Adrenal gland (tissue), 12 donors: ENCODE data around the gene BORCS6. TPM values are rescaled to one million over a fixed set of nuclear protein-coding genes. Genes with fewer than 3 reads are reported as not detected.
A peak's percentile ranks its signal among the peaks of the same experiment; 100 is the strongest.

Experiments used
- DNase-seq, 7 donors: peaks; one replicate each; pipeline ENCODE4 v3.0.0-alpha.2; 2019 to 2020
- H3K27ac ChIP-seq, 5 donors: fragments of 200-600 bp; sonication (generic) in 4 of 5; 1 replicate in 3 of 5; 2 replicates in 2 of 5; pipeline versions ENCODE4 v1.5.1 to v1.8.0; 2016 to 2020; ENCODE audit warnings: mild to moderate bottlenecking in 1 of 5
- H3K27me3 ChIP-seq: fragments of 200-600 bp; 2 replicates; pipeline ENCODE4 v1.8.0; 2021
- H3K36me3 ChIP-seq, 2 donors: fragments of 200-600 bp; replicated peaks in 1 of 2; 1 replicate in 1 of 2; 2 replicates in 1 of 2; pipeline versions ENCODE4 v1.5.1 to v1.8.0; 2018 to 2022
- H3K4me1 ChIP-seq, 2 donors: fragments of 200-600 bp; replicated peaks in 1 of 2; 1 replicate in 1 of 2; 2 replicates in 1 of 2; pipeline versions ENCODE4 v1.5.1 to v1.8.0; 2018 to 2021
- H3K4me3 ChIP-seq, 4 donors: fragments of 200-600 bp; sonication (generic) in 3 of 4; one replicate each; pipeline ENCODE4 v1.5.1; 2016 to 2018
- H3K9me3 ChIP-seq, 3 donors: fragments of 200-600 bp; sonication (generic) in 1 of 3; replicated peaks in 1 of 3; 1 replicate in 2 of 3; 2 replicates in 1 of 3; pipeline versions ENCODE4 v1.5.1 to v1.8.0; 2016 to 2021
- CTCF ChIP-seq, 6 experiments: fragments of 450-650 bp in 4 of 6; fragments of 200-600 bp in 2 of 6; sonication (generic) in 1 of 6; IDR thresholded peaks; 1 replicate in 5 of 6; 2 replicates in 1 of 6; pipeline versions ENCODE4 v1.5.1 to v1.8.0; 2016 to 2021; ENCODE audit warnings: antibody characterized with exemption in 6 of 6, mild to moderate bottlenecking in 2 of 6, moderate library complexity in 1 of 6
- POLR2A ChIP-seq, 2 donors: fragments of 450-650 bp; IDR thresholded peaks; one replicate each; pipeline ENCODE4 v1.6.1; 2017; ENCODE audit warnings: antibody characterized with exemption in 2 of 2, mild to moderate bottlenecking in 2 of 2, moderate library complexity in 1 of 2
- WGBS, 4 donors: extraction: QIAGEN DNeasy Blood & Tissue Kit in 2 of 4; methylation state at CpG; one replicate each; pipeline versions ENCODE4 v1.1.5 to v1.1.7; 2013 to 2017; 5-methylcytosine and 5-hydroxymethylcytosine counted together
- intact Hi-C, 2 donors: fragments of 100-400 bp; cut with DNase I; formaldehyde crosslinking; loops; one replicate each; pipeline versions ENCODE4 v1.14.1 to v1.15.0; 2022 to 2023
- polyA plus RNA-seq, 3 donors: library from polyadenylated mRNA; stranded (reverse); fragments of 200-250 nt in 2 of 3; fragments of 350-450 nt in 1 of 3; fragmentation: Illumina TruSeq in 1 of 3; extraction: RNeasy Lipid Tissue Mini Kit (QIAGEN cat#74804) in 1 of 3; gene quantifications; one replicate each; pipeline ENCODE4 v1.2.3, GENCODE V29; 2013 to 2014
- total RNA-seq, 9 donors: library from RNA; depleted of rRNA in 4 of 9; stranded (reverse); fragments of >200 nt in 4 of 9; fragments of 120-200 nt in 1 of 9; fragmentation: NEBNext Ultra II Directional in 1 of 9; extraction: Animal tissue kit (Norgen Biotek cat#: 25700) in 1 of 9; gene quantifications; one replicate each; pipeline versions ENCODE4 v1.1.0 to v1.2.4, GENCODE V29; 2013 to 2023
- donor health status: healthy with polysubstance abuse.
- donor health status: Bipolar disorder and iron deficiency.
- donor health status: DM: yes; HTN: yes; CAD: no.
- donor health status: DM: no; HTN: no; CAD: no.
- donor health status: DM: no; HTN: no; CAD: no.
- donor health status: DM: yes; HTN: yes; CAD: no.

The BORCS6 gene
- total and polyA plus RNA-seq, 12 donors, result 3.3 to 29.7 (median 12.3) TPM

GRCh38 chr17:8162997-8163977, 26.7 kb downstream of the BORCS6 start:
- Histone ChIP-seq H3K4me3 (peak overlapping the region in 2 of 4 donors; percentile 98 to 100), H3K27ac (peak overlapping the region; percentile 94 to 100 (median 99)), H3K4me1 (peaks cover 31 to 48% of the 10 kb centered on the region in 2 donors), H3K36me3 (peaks cover 0 to 20% of the 10 kb centered on the region in 2 donors), H3K27me3 (no peaks in the 10 kb centered on the region), H3K9me3 (no peaks in the 10 kb centered on the region)
- WGBS, 4 donors, result 11 to 35% (median 12%) methylated on average over 12 to 54 of the region's 55 CpGs
- peak in 6 of 7 donors; percentile 45 to 67 (median 60) for DNase-seq
- TF ChIP-seq CTCF (IDR thresholded peaks at IDR 0.05) (no peak), POLR2A (IDR thresholded peaks at IDR 0.05) (no peak)
- intact Hi-C loops, result no loop called here

- peak; percentile 75 to 87 (median 82) for DNase-seq
- peak within 1 kb of the TSS; percentile 88 to 100 (median 98) for H3K4me3 ChIP-seq
- no peaks in the 10 kb centered on the region for H3K9me3 ChIP-seq
- peaks cover 0 to 20% of the 10 kb centered on the region in 2 donors for H3K36me3 ChIP-seq
- no peaks in the 10 kb centered on the region for H3K27me3 ChIP-seq
- TF ChIP-seq POLR2A (IDR thresholded peaks at IDR 0.05), result peak; percentile 76 to 79
- TF ChIP-seq CTCF (IDR thresholded peaks at IDR 0.05), result peak in 4 of 6 experiments; percentile 14 to 23 (median 21)
- intact Hi-C loops, result no loop called here
- peak within 1 kb of the TSS; percentile 97 to 100 (median 99) for H3K27ac ChIP-seq
- WGBS, 4 donors, result 0% methylated on average over 2 to 75 of the region's 75 CpGs
- H3K4me1 ChIP-seq, result peaks cover 31 to 48% of the 10 kb centered on the region in 2 donors
These were observed 27.6 kb downstream of the BORCS6 start, which contains the start of gene VAMP2 for GRCh38 chr17:8162233-8162996. TSS of gene VAMP2 (minus strand) at chr17:8162948. CDS start at chr17:8162879, 69 bp downstream.

- WGBS, 4 donors, result 45 to 70% (median 48%) methylated on average over 7 to 19 of the region's 19 CpGs
- intact Hi-C loops, result no loop called here
- peak overlapping the region; percentile 97 to 100 (median 99) for H3K27ac ChIP-seq
- no peaks in the 10 kb centered on the region for H3K9me3 ChIP-seq
- no peak for TF ChIP-seq CTCF (IDR thresholded peaks at IDR 0.05)
- no peak for TF ChIP-seq POLR2A (IDR thresholded peaks at IDR 0.05)
- no peaks in the 10 kb centered on the region for H3K27me3 ChIP-seq
- DNase-seq, result peak in 4 of 7 donors; percentile 26 to 46 (median 42)
- peak overlapping the region; percentile 88 to 100 (median 98) for H3K4me3 ChIP-seq
- peaks cover 0 to 20% of the 10 kb centered on the region in 2 donors for H3K36me3 ChIP-seq
- H3K4me1 ChIP-seq, result peaks cover 36 to 48% of the 10 kb centered on the region in 2 donors
These were observed 28.4 kb downstream of the BORCS6 start for GRCh38 chr17:8161289-8162232.
